Panc1 (cell line): ENCODE data around the gene ZNF629. TPM values are rescaled to one million over a fixed set of nuclear protein-coding genes. Genes with fewer than 3 reads are reported as not detected.
A peak's percentile ranks its signal among the peaks of the same experiment; 100 is the strongest.

Experiments used
- ATAC-seq: fragments of 200-7000 bp; cut with Tn5 transposase; 2 replicates; pipeline ENCODE4 v1.9.1; 2020; ENCODE audit warnings: mild to moderate bottlenecking, moderate library complexity
- BruUV-seq: library from RNA; stranded (reverse); fragments of 400-500 nt; replicated peaks from 2 replicates; lab custom pipeline; 2021; lab: Mats Ljungman, UMichigan
- CTCF ChIA-PET: fragments of 300-600 bp; sonication (Branson Sonifier 250); formaldehyde crosslinking; loops from one replicate; lab custom pipeline; 2022; ENCODE audit warnings: antibody characterized with exemption; lab: Charles Lee
- POLR2A ChIA-PET: fragments of 300-600 bp; sonication (Branson Sonifier 250); formaldehyde crosslinking; loops from one replicate; lab custom pipeline; 2022; ENCODE audit warnings: antibody characterized with exemption; lab: Charles Lee
- DNase-seq: peaks from one replicate; pipeline ENCODE4 v3.0.0-alpha.2; 2010; ENCODE audit warnings: low read depth, low spot score
- H3K27ac ChIP-seq: 2 replicates; pipeline ENCODE4 v1.5.1; 2011; ENCODE audit warnings: mild to moderate bottlenecking, low read length, inconsistent platforms
- H3K27me3 ChIP-seq: fragments of 200-500 bp; sonication (Bioruptor generic); 2 replicates; pipeline ENCODE4 v1.6.0; 2014; ENCODE audit warnings: low read length, inconsistent platforms; ENCODE audit not compliant: control insufficient read depth, insufficient read depth
- H3K36me3 ChIP-seq: fragments of 200-500 bp; sonication (Bioruptor generic); 2 replicates; pipeline ENCODE4 v1.5.1; 2014; ENCODE audit warnings: inconsistent platforms, mild to moderate bottlenecking, low read length, moderate library complexity; ENCODE audit not compliant: control insufficient read depth, insufficient read depth
- H3K4me1 ChIP-seq: 2 replicates; pipeline ENCODE4 v1.5.1; 2011; ENCODE audit warnings: inconsistent platforms, mild to moderate bottlenecking, low read length, moderate library complexity; ENCODE audit not compliant: control insufficient read depth, insufficient read depth
- H3K4me3 ChIP-seq, 2 experiments: 2 replicates each; pipeline ENCODE4 v1.5.1; 2011 to 2012; ENCODE audit warnings: low read depth in 2 of 2, low read length in 2 of 2, mild to moderate bottlenecking in 2 of 2, inconsistent platforms in 1 of 2, moderate library complexity in 1 of 2
- H3K9me3 ChIP-seq: fragments of 200-500 bp; sonication (Bioruptor generic); 2 replicates; pipeline ENCODE4 v1.5.1; 2014; ENCODE audit warnings: low read depth, mild to moderate bottlenecking, inconsistent platforms, low read length, moderate library complexity; ENCODE audit not compliant: control insufficient read depth, insufficient read depth
- POLR2AphosphoS5 ChIP-seq: IDR thresholded peaks from 2 replicates; pipeline ENCODE4 v1.6.1; 2012; ENCODE audit warnings: mild to moderate bottlenecking, low read depth, low read length, moderate library complexity
- REST ChIP-seq, 2 experiments: IDR thresholded peaks; 2 replicates each; pipeline ENCODE4 v1.6.1; 2011 to 2012; ENCODE audit warnings: low read depth in 2 of 2, control low read depth in 1 of 2, low read length in 1 of 2, mild to moderate bottlenecking in 1 of 2, moderate library complexity in 1 of 2; ENCODE audit not compliant: insufficient read depth in 1 of 2
- SIN3A ChIP-seq: IDR thresholded peaks from 2 replicates; pipeline ENCODE4 v1.6.1; 2012; ENCODE audit warnings: low read depth, mild to moderate bottlenecking, low read length, moderate library complexity, borderline replicate concordance; ENCODE audit not compliant: insufficient read depth
- TCF7L2 ChIP-seq: IDR thresholded peaks from 2 replicates; pipeline ENCODE4 v1.6.1; 2011; ENCODE audit warnings: mild to moderate bottlenecking, low read depth, low read length, inconsistent platforms
- in situ Hi-C: cut with HindIII; loops from 2 replicates; pipeline ENCODE4 v1.10.0; 2016; ENCODE audit warnings: low sequenced_read_pairs, low pct_unique_long_range_greater_than_20kb
- intact Hi-C: fragments of 100-400 bp; cut with micrococcal nuclease; formaldehyde crosslinking; loops from one replicate; pipeline ENCODE4 v1.10.0; 2022; ENCODE audit not compliant: unreplicated experiment
- total RNA-seq: library from RNA; stranded (reverse); gene quantifications from one replicate; pipeline ENCODE4 v1.2.1, GENCODE V29; 2021; ENCODE audit not compliant: unreplicated experiment
- TF ChIP-seq, protein P1 (sequence below): fragments of 450-650 bp; IDR thresholded peaks from 2 replicates; pipeline ENCODE4 v1.5.1; 2017; ENCODE audit warnings: mild to moderate bottlenecking

Gene ZNF629
- total RNA-seq, 1 experiment from 2014 or later = 19.2 TPM

GRCh38 chr16:30762991-30763725 lies 23.8 kb downstream of the ZNF629 start:
- ATAC-seq = no peak
- no TSS peak for BruUV-seq
- in situ Hi-C loops = no loop called here
- Histone ChIP-seq H3K27me3 (no peaks in the 10 kb centered on the region), H3K9me3 (no peaks in the 10 kb centered on the region), H3K36me3 (peaks cover 25% of the 10 kb centered on the region), H3K27ac (peak overlapping the region; percentile 92), H3K4me1 (peaks cover 25% of the 10 kb centered on the region), H3K4me3 (peak overlapping the region; percentile 98)
- no peak for DNase-seq
- CTCF ChIA-PET = interaction anchor here (0.6 kb wide), 1 partner anchor 82 kb away, joined by 3 read pairs; no protein-coding TSS in a partner anchor
- intact Hi-C loops = no loop called here
- TF ChIP-seq POLR2AphosphoS5 (no peak), SIN3A (no peak), TCF7L2 (no peak), REST (IDR thresholded peaks at IDR 0.05; ENCODE audit: insufficient read depth in 1 of 2, low read depth in 2 of 2, low read length in 1 of 2) (no peak)
- TF ChIP-seq, protein P1, sequence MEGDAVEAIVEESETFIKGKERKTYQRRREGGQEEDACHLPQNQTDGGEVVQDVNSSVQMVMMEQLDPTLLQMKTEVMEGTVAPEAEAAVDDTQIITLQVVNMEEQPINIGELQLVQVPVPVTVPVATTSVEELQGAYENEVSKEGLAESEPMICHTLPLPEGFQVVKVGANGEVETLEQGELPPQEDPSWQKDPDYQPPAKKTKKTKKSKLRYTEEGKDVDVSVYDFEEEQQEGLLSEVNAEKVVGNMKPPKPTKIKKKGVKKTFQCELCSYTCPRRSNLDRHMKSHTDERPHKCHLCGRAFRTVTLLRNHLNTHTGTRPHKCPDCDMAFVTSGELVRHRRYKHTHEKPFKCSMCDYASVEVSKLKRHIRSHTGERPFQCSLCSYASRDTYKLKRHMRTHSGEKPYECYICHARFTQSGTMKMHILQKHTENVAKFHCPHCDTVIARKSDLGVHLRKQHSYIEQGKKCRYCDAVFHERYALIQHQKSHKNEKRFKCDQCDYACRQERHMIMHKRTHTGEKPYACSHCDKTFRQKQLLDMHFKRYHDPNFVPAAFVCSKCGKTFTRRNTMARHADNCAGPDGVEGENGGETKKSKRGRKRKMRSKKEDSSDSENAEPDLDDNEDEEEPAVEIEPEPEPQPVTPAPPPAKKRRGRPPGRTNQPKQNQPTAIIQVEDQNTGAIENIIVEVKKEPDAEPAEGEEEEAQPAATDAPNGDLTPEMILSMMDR = no peak
- POLR2A ChIA-PET = interaction anchor here (0.5 kb wide), 1 partner anchor 24 kb away, joined by 5 read pairs; no protein-coding TSS in a partner anchor

DNA sequence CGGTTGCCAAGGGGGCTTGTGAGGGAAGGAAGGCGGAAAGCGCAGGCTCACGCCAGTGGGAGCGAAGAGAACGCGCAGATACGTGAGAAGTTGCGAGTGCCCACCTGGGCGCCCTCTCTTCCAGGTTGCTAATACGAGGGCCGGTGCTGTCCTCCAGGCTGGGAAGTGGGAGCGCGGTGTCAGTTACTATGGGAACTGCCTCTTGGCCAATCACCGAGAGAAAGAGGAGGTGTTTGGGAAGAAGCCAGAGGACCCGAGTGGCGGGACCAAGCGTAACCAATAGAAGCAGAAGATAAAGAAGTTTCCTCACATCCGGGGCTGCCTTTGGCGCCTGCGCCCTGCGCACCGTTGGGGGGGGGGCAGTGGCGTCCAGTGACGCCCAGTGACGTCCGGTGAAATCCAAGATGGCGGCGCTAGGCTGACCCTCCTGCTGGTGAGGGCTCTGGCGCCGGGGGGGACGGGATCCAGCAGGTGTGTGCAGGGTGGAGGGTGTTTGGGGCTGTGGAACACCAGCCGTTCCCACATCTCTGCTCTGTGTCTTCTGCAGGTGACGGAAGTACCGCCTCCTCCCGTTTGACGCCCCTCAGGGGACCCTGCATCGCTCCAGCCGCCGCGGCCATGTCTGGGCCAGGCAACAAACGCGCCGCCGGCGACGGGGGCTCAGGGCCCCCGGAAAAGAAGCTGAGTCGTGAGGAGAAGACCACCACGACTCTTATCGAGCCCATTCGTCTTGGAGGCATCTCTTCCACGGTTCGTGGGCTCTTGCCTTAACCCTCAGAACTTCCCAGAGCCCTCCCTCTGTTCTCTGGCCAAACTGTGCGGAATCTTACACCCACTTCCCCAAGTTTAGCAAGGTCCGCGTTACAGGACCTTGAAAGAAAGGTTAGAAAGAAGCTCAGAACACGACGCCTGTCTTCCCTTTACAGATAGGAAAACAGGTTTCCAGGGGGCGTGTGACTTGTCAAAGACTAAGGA lies 24.8 kb downstream of the ZNF629 start, which contains the start of the genes CFAP119 and RNF40:
Gene CFAP119 (minus strand): TSS at position 135 of the 975 bp plus-strand sequence. CDS start 314 bp downstream, outside the sequence.
Gene RNF40 (plus strand): TSS at position 395 of the 975 bp plus-strand sequence. CDS start 224 bp downstream, at position 619.
- no peaks in the 10 kb centered on the region for H3K9me3 ChIP-seq
- peak; percentile 83; the same call in 1 of the 2 replicates for TF ChIP-seq POLR2AphosphoS5
- no peak for TF ChIP-seq TCF7L2
- TF ChIP-seq, protein P1 = no peak
- peak; percentile 97 for TF ChIP-seq SIN3A
- TF ChIP-seq REST (IDR thresholded peaks at IDR 0.05; ENCODE audit: insufficient read depth in 1 of 2, low read depth in 2 of 2, low read length in 1 of 2) = no peak
- peaks cover 22% of the 10 kb centered on the region for H3K36me3 ChIP-seq
- H3K4me3 ChIP-seq = peak within 1 kb of the TSS; percentile 98
- ChIA-PET POLR2A (interaction anchor here (0.5 kb wide), 1 partner anchor 45 kb away, joined by 6 read pairs; no protein-coding TSS in a partner anchor), CTCF (no interaction called here)
- peak within 1 kb of the TSS; percentile 92 for H3K27ac ChIP-seq
- no peaks in the 10 kb centered on the region for H3K27me3 ChIP-seq
- in situ Hi-C loops (no loop called here), intact Hi-C loops (no loop called here)
- ATAC-seq (peak; percentile 96), DNase-seq (peak; percentile 95)
- peaks cover 25% of the 10 kb centered on the region for H3K4me1 ChIP-seq
- TSS peak; percentile 74 for BruUV-seq
